HEK293 (cell line): ENCODE measurements around the gene TSC22D1.

Experiments
- CTCF ChIA-PET: fragments of 350-600 bp; formaldehyde crosslinking; extraction: SDS; loops from one replicate; lab custom pipeline; 2021; ENCODE audit warnings: antibody characterized with exemption; lab: Yijun Ruan, JAX
- POLR2A ChIA-PET: fragments of 300-600 bp; formaldehyde crosslinking; extraction: SDS; loops from one replicate; lab custom pipeline; 2020; ENCODE audit warnings: antibody characterized with exemption, inconsistent platforms; lab: Yijun Ruan, JAX
- H3K27ac ChIP-seq: fragments of 200-500 bp; sonication (Bioruptor generic); 2 replicates; pipeline ENCODE4 v1.5.1; 2014; ENCODE audit warnings: low read depth, low read length, control low read depth, inconsistent platforms; ENCODE audit errors: extremely low read depth
- H3K36me3 ChIP-seq, 2 experiments: fragments of 200-500 bp in 1 of 2; sonication (Bioruptor generic) in 1 of 2; 1 replicate in 1 of 2; 2 replicates in 1 of 2; pipeline ENCODE4 v1.5.1; 2014 to 2017; ENCODE audit warnings: inconsistent platforms in 2 of 2, low read length in 2 of 2; ENCODE audit not compliant: control insufficient read depth in 2 of 2, insufficient read depth in 1 of 2
- H3K4me1 ChIP-seq: fragments of 200-500 bp; sonication (Bioruptor generic); 2 replicates; pipeline ENCODE4 v1.5.1; 2014; ENCODE audit warnings: mild to moderate bottlenecking, low read length, inconsistent platforms; ENCODE audit not compliant: control insufficient read depth, insufficient read depth
- H3K4me3 ChIP-seq: 2 replicates; pipeline ENCODE4 v1.5.1; 2011; ENCODE audit warnings: low read depth, mild to moderate bottlenecking, control low read depth, low read length, moderate library complexity
- H3K9me3 ChIP-seq: fragments of 200-500 bp; sonication (Bioruptor generic); 2 replicates; pipeline ENCODE4 v1.5.1; 2014; ENCODE audit warnings: low read depth, low read length, inconsistent platforms; ENCODE audit not compliant: control insufficient read depth, insufficient read depth
- BCL11A ChIP-seq: fragments of 450-650 bp; formaldehyde crosslinking; IDR thresholded peaks from 2 replicates; pipeline ENCODE4 v1.5.1; 2016; ENCODE audit warnings: low read depth, missing biosample characterization, missing genetic modification characterization
- HOXD13 ChIP-seq: sonication (generic); formaldehyde crosslinking; IDR thresholded peaks from 2 replicates; pipeline ENCODE4 v1.8.0; 2022; ENCODE audit warnings: missing genetic modification reagents, borderline replicate concordance
- IKZF3 ChIP-seq: fragments of 450-650 bp; IDR thresholded peaks from 2 replicates; pipeline ENCODE4 v1.5.0; 2018; ENCODE audit warnings: missing biosample characterization, mild to moderate bottlenecking, missing genetic modification characterization, moderate library complexity
- SCRT2 ChIP-seq: fragments of 450-650 bp; formaldehyde crosslinking; IDR thresholded peaks from 2 replicates; pipeline ENCODE4 v1.5.1; 2016; ENCODE audit warnings: missing biosample characterization, missing genetic modification characterization
- ZBTB6 ChIP-seq: fragments of 450-650 bp; formaldehyde crosslinking; IDR thresholded peaks from 2 replicates; pipeline ENCODE4 v1.5.1; 2017; ENCODE audit warnings: missing biosample characterization, missing genetic modification characterization
- ZBTB8A ChIP-seq: fragments of 450-650 bp; formaldehyde crosslinking; IDR thresholded peaks from 2 replicates; pipeline ENCODE4 v1.5.1; 2016; ENCODE audit warnings: missing biosample characterization, missing genetic modification characterization
- ZNF121 ChIP-seq: fragments of 450-650 bp; formaldehyde crosslinking; IDR thresholded peaks from 2 replicates; pipeline ENCODE4 v1.5.1; 2016; ENCODE audit warnings: missing biosample characterization, missing genetic modification characterization
- ZNF148 ChIP-seq: fragments of 450-650 bp; formaldehyde crosslinking; IDR thresholded peaks from 2 replicates; pipeline ENCODE4 v1.5.0; 2017; ENCODE audit warnings: missing biosample characterization, missing genetic modification characterization, borderline replicate concordance
- ZNF157 ChIP-seq: fragments of 450-650 bp; formaldehyde crosslinking; IDR thresholded peaks from 2 replicates; pipeline ENCODE4 v1.5.1; 2016; ENCODE audit warnings: missing biosample characterization, missing genetic modification characterization
- ZNF19 ChIP-seq: fragments of 450-650 bp; formaldehyde crosslinking; IDR thresholded peaks from 2 replicates; pipeline ENCODE4; 2016; ENCODE audit warnings: missing biosample characterization, missing genetic modification characterization, low read depth
- ZNF2 ChIP-seq: fragments of 450-650 bp; formaldehyde crosslinking; IDR thresholded peaks from 2 replicates; pipeline ENCODE4 v1.5.1; 2016; ENCODE audit warnings: missing biosample characterization, missing genetic modification characterization
- ZNF214 ChIP-seq: fragments of 450-650 bp; formaldehyde crosslinking; IDR thresholded peaks from 2 replicates; pipeline ENCODE4 v1.5.1; 2017; ENCODE audit warnings: missing biosample characterization, mild to moderate bottlenecking, missing genetic modification characterization, borderline replicate concordance
- ZNF23 ChIP-seq: fragments of 450-650 bp; formaldehyde crosslinking; IDR thresholded peaks from 2 replicates; pipeline ENCODE4 v1.5.1; 2016; ENCODE audit warnings: missing biosample characterization, missing genetic modification characterization, borderline replicate concordance
- ZNF302 ChIP-seq: fragments of 450-650 bp; formaldehyde crosslinking; IDR thresholded peaks from 2 replicates; pipeline ENCODE4 v1.5.1; 2016; ENCODE audit warnings: missing biosample characterization, missing genetic modification characterization, low read depth
- ZNF514 ChIP-seq: fragments of 450-650 bp; formaldehyde crosslinking; IDR thresholded peaks from 2 replicates; pipeline ENCODE4 v1.5.1; 2016; ENCODE audit warnings: missing biosample characterization, missing genetic modification characterization
- ZNF555 ChIP-seq: fragments of 450-650 bp; formaldehyde crosslinking; conservative IDR thresholded peaks from 2 replicates; pipeline ENCODE4 v1.5.1; 2017; ENCODE audit warnings: missing biosample characterization, mild to moderate bottlenecking, missing genetic modification characterization, inconsistent platforms
- ZNF571 ChIP-seq: fragments of 450-650 bp; formaldehyde crosslinking; IDR thresholded peaks from 2 replicates; pipeline ENCODE4 v1.5.0; 2017; ENCODE audit warnings: missing biosample characterization, missing genetic modification characterization
- ZNF596 ChIP-seq: fragments of 450-650 bp; IDR thresholded peaks from 2 replicates; pipeline ENCODE4 v1.5.0; 2018; ENCODE audit warnings: missing biosample characterization, mild to moderate bottlenecking, missing genetic modification characterization, moderate library complexity
- ZNF629 ChIP-seq: fragments of 450-650 bp; formaldehyde crosslinking; IDR thresholded peaks from 2 replicates; pipeline ENCODE4 v1.5.1; 2017; ENCODE audit warnings: missing biosample characterization, missing genetic modification characterization
- ZNF677 ChIP-seq: fragments of 450-650 bp; IDR thresholded peaks from 2 replicates; pipeline ENCODE4 v1.5.0; 2018; ENCODE audit warnings: missing biosample characterization, mild to moderate bottlenecking, missing genetic modification characterization, moderate library complexity
- ZNF830 ChIP-seq: fragments of 450-650 bp; IDR thresholded peaks from 2 replicates; pipeline ENCODE4 v1.5.0; 2018; ENCODE audit warnings: missing biosample characterization, missing genetic modification characterization, low read depth, mild to moderate bottlenecking, moderate library complexity
- ZNF837 ChIP-seq: fragments of 450-650 bp; formaldehyde crosslinking; IDR thresholded peaks from 2 replicates; pipeline ENCODE4 v1.5.1; 2016; ENCODE audit warnings: missing biosample characterization, missing genetic modification characterization
- ZNF843 ChIP-seq: fragments of 450-650 bp; formaldehyde crosslinking; IDR thresholded peaks from 2 replicates; pipeline ENCODE4 v1.5.1; 2016; ENCODE audit warnings: missing biosample characterization, missing genetic modification characterization
- TF ChIP-seq, protein P1 (sequence below): fragments of 450-650 bp; formaldehyde crosslinking; conservative IDR thresholded peaks from 2 replicates; pipeline ENCODE4 v1.5.1; 2016; ENCODE audit warnings: low read depth, missing biosample characterization, missing genetic modification characterization
- TF ChIP-seq, protein P2 (sequence below): fragments of 450-650 bp; formaldehyde crosslinking; IDR thresholded peaks from 2 replicates; pipeline ENCODE4 v1.5.1; 2016; ENCODE audit warnings: missing biosample characterization, missing genetic modification characterization

Gene TSC22D1

GRCh38 chr13:44618326-44618725 is 42.2 kb upstream of the TSC22D1 start (continued):
- TF ChIP-seq ZNF677 (no peak), ZNF148 (tag by site-specific recombination) (no peak), ZNF302 (tag by site-specific recombination) (no peak), ZNF555 (no peak), ZNF629 (tag by site-specific recombination) (no peak), BCL11A (tag by site-specific recombination) (no peak), ZNF837 (tag by site-specific recombination) (no peak), ZBTB6 (tag by site-specific recombination) (no peak), ZNF571 (tag by site-specific recombination) (no peak), ZNF19 (tag by site-specific recombination) (no peak), ZBTB8A (tag by site-specific recombination) (no peak)

- no peaks in the 10 kb centered on the region for H3K9me3 ChIP-seq
- no peak overlapping the region for H3K4me3 ChIP-seq
- H3K27ac ChIP-seq: no peak overlapping the region
- no peaks in the 10 kb centered on the region for H3K36me3 ChIP-seq
- H3K4me1 ChIP-seq: no peaks in the 10 kb centered on the region
- ChIA-PET CTCF (no interaction called here), POLR2A (no interaction called here)
- no peak for TF ChIP-seq HOXD13 (CRISPR knock-in tag)
- TF ChIP-seq ZNF596 (tag by site-specific recombination): no peak
- TF ChIP-seq, protein P1, sequence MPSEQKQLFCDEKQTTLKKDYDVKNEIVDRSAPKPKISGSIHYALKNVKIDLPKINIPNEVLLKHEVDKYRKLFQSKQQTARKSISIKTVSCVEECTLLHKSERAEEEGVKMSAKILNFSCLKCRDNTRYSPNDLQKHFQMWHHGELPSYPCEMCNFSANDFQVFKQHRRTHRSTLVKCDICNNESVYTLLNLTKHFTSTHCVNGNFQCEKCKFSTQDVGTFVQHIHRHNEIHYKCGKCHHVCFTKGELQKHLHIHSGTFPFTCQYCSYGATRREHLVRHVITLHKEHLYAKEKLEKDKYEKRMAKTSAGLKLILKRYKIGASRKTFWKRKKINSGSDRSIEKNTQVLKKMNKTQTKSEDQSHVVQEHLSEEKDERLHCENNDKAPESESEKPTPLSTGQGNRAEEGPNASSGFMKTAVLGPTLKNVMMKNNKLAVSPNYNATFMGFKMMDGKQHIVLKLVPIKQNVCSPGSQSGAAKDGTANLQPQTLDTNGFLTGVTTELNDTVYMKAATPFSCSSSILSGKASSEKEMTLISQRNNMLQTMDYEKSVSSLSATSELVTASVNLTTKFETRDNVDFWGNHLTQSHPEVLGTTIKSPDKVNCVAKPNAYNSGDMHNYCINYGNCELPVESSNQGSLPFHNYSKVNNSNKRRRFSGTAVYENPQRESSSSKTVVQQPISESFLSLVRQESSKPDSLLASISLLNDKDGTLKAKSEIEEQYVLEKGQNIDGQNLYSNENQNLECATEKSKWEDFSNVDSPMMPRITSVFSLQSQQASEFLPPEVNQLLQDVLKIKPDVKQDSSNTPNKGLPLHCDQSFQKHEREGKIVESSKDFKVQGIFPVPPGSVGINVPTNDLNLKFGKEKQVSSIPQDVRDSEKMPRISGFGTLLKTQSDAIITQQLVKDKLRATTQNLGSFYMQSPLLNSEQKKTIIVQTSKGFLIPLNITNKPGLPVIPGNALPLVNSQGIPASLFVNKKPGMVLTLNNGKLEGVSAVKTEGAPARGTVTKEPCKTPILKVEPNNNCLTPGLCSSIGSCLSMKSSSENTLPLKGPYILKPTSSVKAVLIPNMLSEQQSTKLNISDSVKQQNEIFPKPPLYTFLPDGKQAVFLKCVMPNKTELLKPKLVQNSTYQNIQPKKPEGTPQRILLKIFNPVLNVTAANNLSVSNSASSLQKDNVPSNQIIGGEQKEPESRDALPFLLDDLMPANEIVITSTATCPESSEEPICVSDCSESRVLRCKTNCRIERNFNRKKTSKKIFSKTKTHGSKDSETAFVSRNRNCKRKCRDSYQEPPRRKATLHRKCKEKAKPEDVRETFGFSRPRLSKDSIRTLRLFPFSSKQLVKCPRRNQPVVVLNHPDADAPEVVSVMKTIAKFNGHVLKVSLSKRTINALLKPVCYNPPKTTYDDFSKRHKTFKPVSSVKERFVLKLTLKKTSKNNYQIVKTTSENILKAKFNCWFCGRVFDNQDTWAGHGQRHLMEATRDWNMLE (tag by site-specific recombination): no peak
- TF ChIP-seq ZNF830 (tag by site-specific recombination): no peak
- TF ChIP-seq ZNF121: no peak
These were observed 41.5 kb upstream of the TSC22D1 start for GRCh38 chr13:44617648-44618047.

DNA sequence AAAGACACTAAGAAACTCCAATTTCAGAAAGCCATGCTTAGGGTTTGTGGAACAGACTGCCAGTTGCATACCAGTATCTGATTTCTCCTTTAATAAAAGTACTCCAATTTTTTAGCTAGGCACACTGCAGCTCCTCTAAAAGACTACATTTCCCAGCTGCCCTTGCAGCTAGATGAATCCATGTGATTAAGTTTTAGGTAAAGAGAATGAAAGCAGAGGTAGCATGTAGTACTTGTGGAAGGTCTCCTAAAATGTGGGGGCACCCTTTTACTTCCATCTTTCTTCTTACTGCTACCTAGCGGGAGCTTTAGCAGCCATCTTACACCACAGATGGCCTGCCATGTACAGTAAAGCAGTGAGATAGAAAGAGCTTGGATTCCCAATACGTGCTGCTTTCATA is 33.0 kb upstream of the TSC22D1 start:
- POLR2A ChIA-PET: no interaction called here
- Histone ChIP-seq H3K36me3 (no peaks in the 10 kb centered on the region), H3K4me1 (no peaks in the 10 kb centered on the region), H3K27ac (no peak overlapping the region), H3K9me3 (no peaks in the 10 kb centered on the region), H3K4me3 (no peak overlapping the region)
- CTCF ChIA-PET: no interaction called here
- no peak for TF ChIP-seq ZNF157 (tag by site-specific recombination)
- TF ChIP-seq SCRT2 (tag by site-specific recombination): no peak
- no peak for TF ChIP-seq ZNF23 (tag by site-specific recombination)
- no peak for TF ChIP-seq ZNF2 (tag by site-specific recombination)
- no peak for TF ChIP-seq ZNF214 (tag by site-specific recombination)
- TF ChIP-seq IKZF3 (tag by site-specific recombination): no peak
- TF ChIP-seq ZNF843 (tag by site-specific recombination): no peak
- TF ChIP-seq, protein P2, sequence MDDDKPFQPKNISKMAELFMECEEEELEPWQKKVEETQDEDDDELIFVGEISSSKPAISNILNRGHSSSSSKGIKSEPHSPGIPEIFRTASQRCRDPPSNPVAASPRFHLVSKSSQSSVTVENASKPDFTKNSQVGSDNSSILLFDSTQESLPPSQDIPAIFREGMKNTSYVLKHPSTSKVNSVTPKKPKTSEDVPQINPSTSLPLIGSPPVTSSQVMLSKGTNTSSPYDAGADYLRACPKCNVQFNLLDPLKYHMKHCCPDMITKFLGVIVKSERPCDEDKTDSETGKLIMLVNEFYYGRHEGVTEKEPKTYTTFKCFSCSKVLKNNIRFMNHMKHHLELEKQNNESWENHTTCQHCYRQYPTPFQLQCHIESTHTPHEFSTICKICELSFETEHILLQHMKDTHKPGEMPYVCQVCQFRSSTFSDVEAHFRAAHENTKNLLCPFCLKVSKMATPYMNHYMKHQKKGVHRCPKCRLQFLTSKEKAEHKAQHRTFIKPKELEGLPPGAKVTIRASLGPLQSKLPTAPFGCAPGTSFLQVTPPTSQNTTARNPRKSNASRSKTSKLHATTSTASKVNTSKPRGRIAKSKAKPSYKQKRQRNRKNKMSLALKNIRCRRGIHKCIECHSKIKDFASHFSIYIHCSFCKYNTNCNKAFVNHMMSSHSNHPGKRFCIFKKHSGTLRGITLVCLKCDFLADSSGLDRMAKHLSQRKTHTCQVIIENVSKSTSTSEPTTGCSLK (tag by site-specific recombination): no peak
- no peak for TF ChIP-seq ZNF514 (tag by site-specific recombination)
- TF ChIP-seq BCL11A (tag by site-specific recombination): no peak
